Breast epithelium (tissue), 4 donors: ENCODE results near the gene NUP37. TPM values are rescaled to one million over a fixed set of nuclear protein-coding genes. Genes with fewer than 3 reads are reported as not detected.
"Not testable (repeated sequence)": the region's sequence is repeated elsewhere in the genome, so short reads cannot be mapped to it uniquely, and the experiment has no call there.

Source experiments
- DNase-seq, 2 donors: peaks; one replicate each; pipeline ENCODE4 v3.0.0-alpha.2; 2019; ENCODE audit warnings: low spot score in 2 of 2
- H3K27ac ChIP-seq, 2 donors: fragments of 200-600 bp; sonication (generic) in 1 of 2; one replicate each; pipeline ENCODE4 v1.5.1; 2016 to 2019; ENCODE audit warnings: mild to moderate bottlenecking in 1 of 2
- H3K27me3 ChIP-seq, 2 donors: fragments of 200-600 bp; sonication (generic) in 1 of 2; one replicate each; pipeline versions ENCODE4 v1.5.1 to v1.6.0; 2017 to 2019; ENCODE audit warnings: control low read depth in 1 of 2, mild to moderate bottlenecking in 1 of 2
- H3K36me3 ChIP-seq: fragments of 200-600 bp; one replicate; pipeline ENCODE4 v1.5.1; 2019
- H3K4me1 ChIP-seq, 2 donors: fragments of 200-600 bp; sonication (generic); one replicate each; pipeline ENCODE4 v1.5.1; 2016 to 2019; ENCODE audit warnings: control low read depth in 1 of 2
- H3K4me3 ChIP-seq, 3 donors: fragments of 200-600 bp; sonication (generic); 1 replicate in 2 of 3; 2 replicates in 1 of 3; pipeline ENCODE4 v1.5.1; 2016 to 2019; ENCODE audit warnings: mild to moderate bottlenecking in 3 of 3, moderate library complexity in 2 of 3
- H3K9me3 ChIP-seq, 2 donors: fragments of 200-600 bp; sonication (generic) in 1 of 2; one replicate each; pipeline ENCODE4 v1.5.1; 2016 to 2019; ENCODE audit warnings: control low read depth in 1 of 2
- POLR2A ChIP-seq: fragments of 450-650 bp; IDR thresholded peaks from one replicate; pipeline ENCODE4 v1.6.1; 2016; ENCODE audit warnings: antibody characterized with exemption, mild to moderate bottlenecking, moderate library complexity
- POLR2AphosphoS5 ChIP-seq, 3 donors: sonication (generic); formaldehyde crosslinking; IDR thresholded peaks; one replicate each; pipeline ENCODE4 v1.6.1; 2017; ENCODE audit warnings: antibody characterized with exemption in 3 of 3
- intact Hi-C: fragments of 100-400 bp; cut with DNase I; formaldehyde crosslinking; loops from one replicate; pipeline ENCODE4 v1.15.1; 2023; ENCODE audit warnings: low total_unique reads
- total RNA-seq, 3 donors: library from RNA; depleted of rRNA; stranded (reverse); fragments of >200 nt; gene quantifications; one replicate each; pipeline ENCODE4 v1.1.0, GENCODE V29; 2016
- TF ChIP-seq, protein P1 (sequence below), 3 donors: fragments of 450-650 bp; IDR thresholded peaks; one replicate each; pipeline ENCODE4 v1.5.1; 2016 to 2017; ENCODE audit warnings: antibody characterized with exemption in 3 of 3, mild to moderate bottlenecking in 3 of 3, moderate library complexity in 3 of 3

Gene NUP37
- total RNA-seq, 3 donors from 2014 or later: 16.7 to 17.9 (median 17.9) TPM

DNA sequence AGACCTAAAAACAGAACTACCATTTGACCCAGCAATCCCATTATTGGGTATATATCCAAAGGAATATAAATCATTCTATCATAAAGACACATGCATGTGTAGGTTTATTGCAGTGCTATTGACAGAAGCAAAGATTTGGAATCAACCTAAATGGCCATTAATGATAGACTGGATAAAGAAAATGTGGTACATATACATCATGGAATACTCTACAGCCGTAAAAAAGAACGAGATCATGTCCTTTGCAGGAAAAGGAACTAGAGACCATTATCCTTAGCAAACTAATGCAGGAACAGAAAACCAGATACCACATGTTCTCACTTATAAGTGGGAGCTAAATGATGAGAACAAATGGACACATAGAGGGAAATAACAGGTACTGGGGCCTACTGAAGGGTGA, 11.5 kb upstream of the NUP37 start:
- H3K27me3 ChIP-seq, DNase-seq, H3K4me3 ChIP-seq, H3K9me3 ChIP-seq, intact Hi-C loops, H3K36me3 ChIP-seq, H3K4me1 ChIP-seq, H3K27ac ChIP-seq: not testable (repeated sequence)

DNA sequence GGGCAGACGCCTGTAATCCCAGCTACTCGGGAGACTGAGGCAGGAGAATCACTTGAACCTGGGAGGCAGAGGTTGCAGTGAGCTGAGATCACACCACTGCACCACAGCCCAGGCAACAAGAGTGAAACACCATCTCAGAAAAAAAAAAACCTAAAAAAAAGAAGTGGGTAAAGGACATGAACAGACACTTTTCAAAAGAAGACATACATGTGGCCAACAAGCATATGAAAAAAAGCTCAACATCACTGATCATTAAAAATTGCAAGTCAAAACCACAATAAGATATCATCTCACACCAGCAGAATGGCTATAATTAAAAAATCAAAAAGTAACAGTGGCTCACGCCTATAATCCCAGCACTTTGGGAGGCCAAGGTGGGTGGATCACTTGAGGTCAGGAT, 10.8 kb upstream of the NUP37 start:
- H3K4me1 ChIP-seq, H3K27ac ChIP-seq, H3K9me3 ChIP-seq, H3K27me3 ChIP-seq, intact Hi-C loops, DNase-seq, H3K4me3 ChIP-seq, H3K36me3 ChIP-seq: not testable (repeated sequence)

DNA sequence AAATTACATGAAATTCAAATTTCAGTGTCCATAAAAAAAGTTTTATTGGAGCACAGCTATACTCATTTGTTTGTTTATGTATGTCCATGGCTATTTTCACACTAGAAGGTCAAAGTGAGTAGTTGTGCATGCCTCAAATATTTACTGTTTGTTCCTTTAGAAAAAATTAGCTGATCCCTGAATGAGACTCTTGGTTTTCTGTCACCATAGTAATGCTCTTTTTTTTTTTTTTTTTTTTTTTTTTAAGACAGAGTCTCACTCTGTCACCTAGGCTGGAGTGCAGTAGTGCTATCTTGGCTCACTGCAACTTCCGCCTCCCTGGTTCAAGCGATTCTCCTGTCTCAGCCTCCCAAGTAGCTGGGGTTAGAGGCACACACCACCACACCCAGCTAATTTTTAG, 1.4 kb upstream of the NUP37 start:
- intact Hi-C loops, H3K27me3 ChIP-seq, H3K27ac ChIP-seq, H3K4me3 ChIP-seq, DNase-seq, H3K4me1 ChIP-seq, H3K9me3 ChIP-seq, H3K36me3 ChIP-seq: not testable (repeated sequence)

DNA sequence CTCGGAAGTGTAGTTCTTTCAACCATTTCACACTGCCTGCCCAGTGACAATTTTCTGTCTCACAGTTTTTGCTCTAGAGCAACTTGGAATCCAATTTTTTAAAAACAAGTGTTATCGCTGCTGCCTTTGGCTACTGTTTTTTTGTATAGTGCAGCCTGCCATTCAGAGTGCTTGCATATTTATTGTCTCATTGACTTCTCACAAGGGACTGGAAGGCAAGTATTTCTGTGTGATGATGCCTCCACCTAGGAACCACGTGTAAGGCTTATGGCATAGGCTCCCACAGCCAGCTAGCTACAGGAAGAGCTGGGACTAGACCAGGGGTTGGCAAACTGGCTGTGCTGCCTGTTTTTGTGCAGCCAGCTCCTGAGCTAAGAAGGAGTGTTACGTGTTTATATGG, 972 bp upstream of the NUP37 start:
- no peak for DNase-seq
- peaks cover 0 to 5% of the 10 kb centered on the region in 2 donors for H3K4me1 ChIP-seq
- intact Hi-C loops: no loop called here
- H3K36me3 ChIP-seq: peaks cover under 1% of the 10 kb centered on the region
- no peak overlapping the region for H3K27ac ChIP-seq
- no peaks in the 10 kb centered on the region for H3K9me3 ChIP-seq
- TF ChIP-seq, protein P1, sequence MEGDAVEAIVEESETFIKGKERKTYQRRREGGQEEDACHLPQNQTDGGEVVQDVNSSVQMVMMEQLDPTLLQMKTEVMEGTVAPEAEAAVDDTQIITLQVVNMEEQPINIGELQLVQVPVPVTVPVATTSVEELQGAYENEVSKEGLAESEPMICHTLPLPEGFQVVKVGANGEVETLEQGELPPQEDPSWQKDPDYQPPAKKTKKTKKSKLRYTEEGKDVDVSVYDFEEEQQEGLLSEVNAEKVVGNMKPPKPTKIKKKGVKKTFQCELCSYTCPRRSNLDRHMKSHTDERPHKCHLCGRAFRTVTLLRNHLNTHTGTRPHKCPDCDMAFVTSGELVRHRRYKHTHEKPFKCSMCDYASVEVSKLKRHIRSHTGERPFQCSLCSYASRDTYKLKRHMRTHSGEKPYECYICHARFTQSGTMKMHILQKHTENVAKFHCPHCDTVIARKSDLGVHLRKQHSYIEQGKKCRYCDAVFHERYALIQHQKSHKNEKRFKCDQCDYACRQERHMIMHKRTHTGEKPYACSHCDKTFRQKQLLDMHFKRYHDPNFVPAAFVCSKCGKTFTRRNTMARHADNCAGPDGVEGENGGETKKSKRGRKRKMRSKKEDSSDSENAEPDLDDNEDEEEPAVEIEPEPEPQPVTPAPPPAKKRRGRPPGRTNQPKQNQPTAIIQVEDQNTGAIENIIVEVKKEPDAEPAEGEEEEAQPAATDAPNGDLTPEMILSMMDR (IDR thresholded peaks at IDR 0.05): no peak
- TF ChIP-seq POLR2AphosphoS5 (IDR thresholded peaks at IDR 0.05) (no peak), POLR2A (no peak)
- H3K4me3 ChIP-seq: peak overlapping the region in 1 of 3 donors; percentile 86
- no peaks in the 10 kb centered on the region for H3K27me3 ChIP-seq

DNA sequence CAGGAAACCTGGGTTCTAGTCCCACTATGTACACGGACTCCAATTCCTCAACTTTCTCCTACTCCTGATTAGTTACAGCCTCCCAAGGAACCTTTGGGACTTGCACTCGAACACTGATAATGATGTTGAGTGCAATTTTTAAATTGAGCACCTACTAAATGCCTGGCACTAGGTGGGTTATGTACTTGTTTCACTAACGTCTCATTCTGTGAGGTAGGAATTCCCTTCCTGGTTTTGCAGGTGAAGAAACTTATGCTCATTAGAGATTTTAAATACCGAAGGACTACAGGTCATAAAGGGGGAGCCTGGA, 605 bp upstream of the NUP37 start:
- DNase-seq: no peak
- peaks cover 0 to 5% of the 10 kb centered on the region in 2 donors for H3K4me1 ChIP-seq
- no peaks in the 10 kb centered on the region for H3K9me3 ChIP-seq
- peaks cover 3% of the 10 kb centered on the region for H3K36me3 ChIP-seq
- intact Hi-C loops: no loop called here
- no peaks in the 10 kb centered on the region for H3K27me3 ChIP-seq
- TF ChIP-seq POLR2A: no peak
- no peak for TF ChIP-seq POLR2AphosphoS5 (IDR thresholded peaks at IDR 0.05)
- TF ChIP-seq, protein P1 (IDR thresholded peaks at IDR 0.05): no peak
- no peak overlapping the region for H3K27ac ChIP-seq
- peak overlapping the region; percentile 69 to 86 (median 83) for H3K4me3 ChIP-seq

DNA sequence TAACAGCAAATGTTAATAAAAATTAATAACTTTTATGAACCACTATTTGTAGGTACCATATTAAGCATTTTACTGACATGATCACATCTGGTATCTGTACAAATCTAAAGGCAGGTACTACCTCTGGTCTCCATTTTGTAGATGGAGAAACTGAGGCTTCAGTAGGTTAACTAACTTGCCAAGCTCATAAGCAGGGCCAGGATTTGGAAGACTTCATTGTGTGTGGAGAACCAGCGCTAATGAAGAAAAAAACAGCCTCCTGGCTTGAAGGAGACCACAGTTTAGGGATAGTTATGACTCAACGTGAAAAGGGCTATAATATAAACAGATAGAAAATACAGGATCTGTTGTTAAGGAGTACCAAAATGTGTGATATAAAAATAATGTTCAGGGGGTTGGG, 1.0 kb downstream of the NUP37 start:
- H3K27ac ChIP-seq: no peak overlapping the region

DNA sequence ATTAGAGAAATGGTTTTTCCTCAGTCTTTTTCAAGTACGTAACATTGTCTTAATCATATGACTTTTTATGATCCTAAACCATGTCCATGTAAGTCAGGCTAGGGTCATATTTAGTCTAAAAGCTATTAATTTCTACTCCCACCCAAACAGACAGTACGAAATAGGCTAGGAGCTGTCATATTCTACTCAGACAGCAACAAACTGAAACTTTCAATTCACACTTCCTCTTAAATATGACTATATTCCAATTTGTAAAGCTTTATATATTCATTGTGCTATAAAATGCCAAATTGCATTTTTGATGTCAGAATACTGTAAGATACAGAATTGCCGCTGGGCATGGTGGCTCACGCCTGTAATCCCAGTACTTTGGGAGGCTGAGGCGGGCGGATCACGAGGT, 3.5 kb downstream of the NUP37 start:
- intact Hi-C loops: no loop called here
- H3K36me3 ChIP-seq: peaks cover 3% of the 10 kb centered on the region
- no peaks in the 10 kb centered on the region for H3K27me3 ChIP-seq
- no peaks in the 10 kb centered on the region for H3K9me3 ChIP-seq
- TF ChIP-seq, protein P1 (IDR thresholded peaks at IDR 0.05): no peak
- TF ChIP-seq POLR2A: no peak
- no peak for TF ChIP-seq POLR2AphosphoS5 (IDR thresholded peaks at IDR 0.05)
- H3K4me3 ChIP-seq: no peak overlapping the region
- peaks cover 0 to 5% of the 10 kb centered on the region in 2 donors for H3K4me1 ChIP-seq
- DNase-seq: no peak
- H3K27ac ChIP-seq: no peak overlapping the region

More for the DNA sequence above, 1.0 kb downstream of the NUP37 start:
- H3K36me3 ChIP-seq: peaks cover 3% of the 10 kb centered on the region
- H3K9me3 ChIP-seq: no peaks in the 10 kb centered on the region
- intact Hi-C loops: no loop called here
- DNase-seq: no peak
- H3K4me1 ChIP-seq: peaks cover 0 to 5% of the 10 kb centered on the region in 2 donors
- H3K4me3 ChIP-seq: peak overlapping the region in 2 of 3 donors; percentile 69 to 86
- TF ChIP-seq POLR2A (no peak), POLR2AphosphoS5 (IDR thresholded peaks at IDR 0.05) (no peak)
- TF ChIP-seq, protein P1 (IDR thresholded peaks at IDR 0.05): no peak
- no peaks in the 10 kb centered on the region for H3K27me3 ChIP-seq
